ENCODE results near the gene CENPX.

CENPX gene

GRCh38 chr17:81994593-81995462 is 27.9 kb downstream of the CENPX start (continued):
- no peak for TF ChIP-seq SNAI2 (CRISPR knock-in tag; IDR thresholded peaks at IDR 0.05)

GRCh38 chr17:81993729-81994592 is 28.7 kb downstream of the CENPX start:
- ATAC-seq = no peak
- TF ChIP-seq GLIS3 (CRISPR knock-in tag; IDR thresholded peaks at IDR 0.05) = no peak
- no peak for TF ChIP-seq TSHZ2 (CRISPR knock-in tag; IDR thresholded peaks at IDR 0.05)
- no peak for TF ChIP-seq CREB5 (CRISPR knock-in tag; IDR thresholded peaks at IDR 0.05; ENCODE audit: low read depth)
- no peak for TF ChIP-seq ZNF70 (CRISPR knock-in tag; IDR thresholded peaks at IDR 0.05)
- TF ChIP-seq ZC3H10 (CRISPR knock-in tag; IDR thresholded peaks at IDR 0.05) = no peak
- no peak for TF ChIP-seq CSDC2 (CRISPR knock-in tag; IDR thresholded peaks at IDR 0.05)
- no peak for TF ChIP-seq ARNTL (CRISPR knock-in tag; IDR thresholded peaks at IDR 0.05; ENCODE audit: borderline replicate concordance, low read depth)
- TF ChIP-seq ZFP3 (CRISPR knock-in tag; IDR thresholded peaks at IDR 0.05) = no peak
- no peak for TF ChIP-seq TOX (CRISPR knock-in tag; IDR thresholded peaks at IDR 0.05; ENCODE audit: borderline replicate concordance)
- no peak for TF ChIP-seq RARB (CRISPR knock-in tag; IDR thresholded peaks at IDR 0.05)
- TF ChIP-seq PATZ1 (CRISPR knock-in tag; IDR thresholded peaks at IDR 0.05; ENCODE audit: borderline replicate concordance) = no peak
- no peak for TF ChIP-seq ZFP30 (CRISPR knock-in tag; IDR thresholded peaks at IDR 0.05)
- no peak for TF ChIP-seq ISL1 (CRISPR knock-in tag; IDR thresholded peaks at IDR 0.05)
- no peak for TF ChIP-seq BACH2 (CRISPR knock-in tag; IDR thresholded peaks at IDR 0.05; ENCODE audit: borderline replicate concordance)
- no peak for TF ChIP-seq OSR1 (CRISPR knock-in tag; IDR thresholded peaks at IDR 0.05)
- TF ChIP-seq CSRNP3 (CRISPR knock-in tag; IDR thresholded peaks at IDR 0.05) = no peak
- no peak for TF ChIP-seq PPARA (CRISPR knock-in tag; IDR thresholded peaks at IDR 0.05; ENCODE audit: borderline replicate concordance)
- TF ChIP-seq TCF4 (CRISPR knock-in tag; IDR thresholded peaks at IDR 0.05; ENCODE audit: borderline replicate concordance) = no peak
- TF ChIP-seq ESRRG (CRISPR knock-in tag; IDR thresholded peaks at IDR 0.05) = no peak
- TF ChIP-seq SNAI2 (CRISPR knock-in tag; IDR thresholded peaks at IDR 0.05) = no peak

DNA sequence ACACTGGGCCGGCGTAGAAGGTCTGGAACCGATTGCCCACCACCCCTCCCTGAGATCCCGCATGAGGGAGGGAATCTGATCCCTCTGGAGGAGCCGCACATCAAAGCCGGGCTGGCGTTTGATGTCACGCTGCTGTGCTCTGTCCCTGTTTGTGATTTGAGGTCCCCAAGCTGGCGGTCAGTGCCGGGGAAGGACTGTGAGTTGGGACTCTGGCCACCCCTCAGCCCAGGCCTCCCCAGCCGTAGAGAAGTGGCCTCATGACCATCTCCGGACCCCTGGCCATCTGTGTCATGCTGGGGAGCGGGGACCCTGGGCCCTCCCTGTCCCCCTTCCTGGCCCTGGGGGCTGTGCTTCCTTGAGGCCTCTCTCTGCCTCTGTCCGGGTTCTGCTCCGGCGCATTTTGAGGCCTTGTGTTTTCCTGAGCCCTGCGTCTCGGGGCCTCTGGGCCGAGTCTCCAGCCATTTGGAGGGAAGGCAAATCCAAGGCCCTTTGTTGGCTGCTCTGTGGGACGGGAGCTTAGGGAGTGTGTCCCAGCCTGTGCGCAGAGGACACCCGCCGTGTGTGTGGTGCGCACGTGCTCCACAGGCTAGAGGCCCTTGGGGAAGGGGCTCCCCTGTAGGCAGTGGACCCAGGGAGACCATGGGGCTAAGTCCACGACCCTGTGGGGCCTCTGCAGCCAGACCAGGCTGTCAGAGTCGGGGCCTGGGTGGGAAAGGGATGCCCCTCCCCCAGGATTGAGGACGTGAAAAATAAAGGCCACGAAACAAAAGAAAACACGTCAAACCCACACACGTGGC is 30.2 kb downstream of the CENPX start:
- TF ChIP-seq ESRRG (CRISPR knock-in tag; IDR thresholded peaks at IDR 0.05) = no peak
- TF ChIP-seq PPARA (CRISPR knock-in tag; IDR thresholded peaks at IDR 0.05; ENCODE audit: borderline replicate concordance) = no peak
- no peak for ATAC-seq
